Ureter (tissue), 1 donor: Measurements from ENCODE around the gene LRRFIP1. TPM values are rescaled to one million over a fixed set of nuclear protein-coding genes. Genes with fewer than 3 reads are reported as not detected.

Experiments
- DNase-seq: peaks from one replicate; pipeline ENCODE4 v3.0.0-alpha.2; 2020; ENCODE audit warnings: low spot score
- total RNA-seq: library from RNA; stranded (reverse); gene quantifications from one replicate; pipeline ENCODE4 v1.2.4, GENCODE V29; 2023
- donor health status: DM: yes; HTN: yes; CAD: no.

LRRFIP1 gene
- total RNA-seq, 1 donor from 2014 or later = 207 TPM

GRCh38 chr2:237616734-237617586, 10.4 kb upstream of the LRRFIP1 start:
- DNase-seq = no peak

- DNase-seq = no peak
These were observed 9.8 kb upstream of the LRRFIP1 start for GRCh38 chr2:237617587-237617982.

GRCh38 chr2:237618449-237618848, 8.9 kb upstream of the LRRFIP1 start:
- DNase-seq = no peak

GRCh38 chr2:237623428-237624403, 3.7 kb upstream of the LRRFIP1 start:
- no peak for DNase-seq

- DNase-seq = no peak
These were observed 2.8 kb upstream of the LRRFIP1 start for GRCh38 chr2:237624565-237624964.

DNA sequence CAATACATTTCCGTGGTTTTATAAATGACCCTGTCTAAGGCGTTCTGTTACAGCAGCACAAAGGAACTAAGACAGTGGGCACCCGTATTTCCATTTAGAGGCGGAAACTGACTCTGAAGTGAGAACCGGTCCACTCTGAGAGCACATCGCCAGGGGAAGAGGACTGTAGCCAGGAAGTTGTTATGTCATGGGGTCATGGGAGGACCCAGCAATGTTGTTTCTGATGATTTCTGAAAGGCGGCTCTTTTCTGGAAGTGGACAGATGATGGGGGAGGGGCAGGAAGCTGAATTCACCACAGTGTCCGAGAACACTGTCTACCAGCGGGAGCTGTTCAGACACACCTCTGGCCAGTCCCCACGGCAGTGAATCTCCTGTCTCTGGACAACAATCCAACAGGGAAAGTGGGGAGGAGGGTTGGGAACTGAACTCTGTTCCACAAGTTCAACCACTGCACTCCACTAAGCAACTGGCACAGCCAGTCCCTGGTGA, 2.1 kb upstream of the LRRFIP1 start:
- DNase-seq = no peak

GRCh38 chr2:237625777-237626176, 1.6 kb upstream of the LRRFIP1 start:
- no peak for DNase-seq

DNA sequence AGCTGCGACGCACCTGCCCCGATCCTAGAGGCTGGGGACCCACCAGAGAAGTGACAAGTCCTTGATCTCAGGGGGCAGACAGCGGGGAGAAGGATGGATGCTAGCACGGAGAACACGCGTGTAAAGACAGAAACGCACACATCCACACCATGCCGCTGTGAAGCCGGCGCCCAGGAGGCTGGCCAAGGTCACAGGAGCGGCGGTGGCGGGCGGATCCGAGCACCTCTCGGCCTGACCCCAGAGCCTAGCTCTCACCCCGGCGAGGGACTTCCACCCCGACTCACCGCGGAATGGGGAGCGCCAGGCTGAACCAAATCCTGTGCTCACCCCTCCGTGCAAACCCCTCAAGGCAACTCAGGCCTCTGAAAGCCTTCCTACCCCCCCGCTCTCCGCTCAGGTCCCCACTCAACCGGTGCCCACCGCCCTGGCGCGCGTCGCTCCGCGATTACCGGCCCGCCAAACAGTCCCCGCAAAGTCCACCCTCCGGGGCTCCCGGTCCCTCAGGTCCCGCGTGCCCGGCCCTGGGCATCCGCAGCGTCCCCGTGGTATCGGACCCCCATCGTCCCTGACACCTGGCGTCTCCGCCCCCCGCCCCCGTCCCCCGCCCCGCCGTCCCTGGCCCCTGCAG, 460 bp upstream of the LRRFIP1 start:
- no peak for DNase-seq

DNA sequence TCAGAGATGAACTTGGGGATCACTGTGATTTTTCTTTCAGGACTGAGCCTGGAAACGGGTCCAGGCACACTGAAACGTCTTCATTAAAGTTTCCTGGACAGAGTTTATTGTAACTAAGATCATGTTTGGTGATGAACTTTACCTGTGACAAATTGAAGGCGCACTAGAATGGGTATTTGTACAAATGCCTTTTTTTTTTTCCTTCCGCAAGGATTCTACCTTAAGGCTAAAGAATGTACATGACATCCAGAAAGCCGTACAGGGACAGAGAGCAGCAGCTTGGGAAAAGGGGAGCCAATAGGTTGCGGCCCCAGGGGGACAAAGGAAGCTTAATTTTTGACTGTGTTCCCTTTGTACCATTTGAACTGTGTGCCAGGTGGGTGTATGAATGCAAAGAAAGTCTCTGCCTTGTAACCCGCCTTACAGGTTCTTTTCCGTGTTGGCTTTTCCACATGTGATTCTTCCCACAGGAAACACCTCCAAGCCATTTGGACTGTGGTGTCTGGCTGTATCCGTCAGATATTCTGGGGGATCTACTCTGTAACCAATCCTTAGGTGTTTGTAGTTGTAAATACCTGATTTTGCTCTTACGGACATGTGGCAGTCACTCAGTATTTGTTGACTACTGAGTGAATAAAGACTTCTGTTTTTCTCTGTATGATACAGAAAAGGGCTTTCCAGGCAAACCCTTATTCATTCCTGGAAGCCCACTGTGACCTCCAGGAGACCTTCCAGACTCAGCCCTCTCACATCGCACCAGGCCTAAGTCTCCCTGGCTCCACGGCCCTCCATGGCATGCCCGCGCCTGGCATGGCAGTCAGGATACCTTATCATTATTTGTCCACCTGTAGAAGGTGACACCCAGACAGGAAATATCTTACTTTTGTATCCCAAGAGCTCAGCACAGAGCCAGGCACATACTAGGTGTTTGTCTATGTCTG, 1.1 kb downstream of the LRRFIP1 start:
- no peak for DNase-seq

GRCh38 chr2:237629188-237629534, 1.8 kb downstream of the LRRFIP1 start:
- DNase-seq = no peak

DNA sequence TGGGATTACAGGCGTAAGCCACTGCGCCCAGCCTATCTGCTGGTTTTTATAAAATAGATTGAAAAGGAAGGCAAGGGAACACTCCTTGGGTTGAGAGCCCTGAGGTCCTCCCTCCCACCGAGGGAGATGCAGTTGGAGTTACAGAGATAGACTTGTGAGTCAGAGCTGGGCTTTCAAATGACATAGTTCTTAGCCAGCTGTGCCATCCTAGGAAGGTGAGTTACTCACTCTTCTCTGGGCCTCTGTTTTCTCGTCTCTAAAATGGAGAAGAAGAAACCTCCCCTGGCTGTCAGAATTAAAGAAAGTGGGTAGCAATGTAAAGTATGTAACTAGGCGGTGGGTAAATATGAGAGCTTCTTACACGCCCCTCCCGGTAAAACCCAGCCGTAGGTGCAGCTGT, 2.4 kb downstream of the LRRFIP1 start:
- DNase-seq = no peak

GRCh38 chr2:237630216-237631000, 3.0 kb downstream of the LRRFIP1 start:
- DNase-seq = no peak

DNA sequence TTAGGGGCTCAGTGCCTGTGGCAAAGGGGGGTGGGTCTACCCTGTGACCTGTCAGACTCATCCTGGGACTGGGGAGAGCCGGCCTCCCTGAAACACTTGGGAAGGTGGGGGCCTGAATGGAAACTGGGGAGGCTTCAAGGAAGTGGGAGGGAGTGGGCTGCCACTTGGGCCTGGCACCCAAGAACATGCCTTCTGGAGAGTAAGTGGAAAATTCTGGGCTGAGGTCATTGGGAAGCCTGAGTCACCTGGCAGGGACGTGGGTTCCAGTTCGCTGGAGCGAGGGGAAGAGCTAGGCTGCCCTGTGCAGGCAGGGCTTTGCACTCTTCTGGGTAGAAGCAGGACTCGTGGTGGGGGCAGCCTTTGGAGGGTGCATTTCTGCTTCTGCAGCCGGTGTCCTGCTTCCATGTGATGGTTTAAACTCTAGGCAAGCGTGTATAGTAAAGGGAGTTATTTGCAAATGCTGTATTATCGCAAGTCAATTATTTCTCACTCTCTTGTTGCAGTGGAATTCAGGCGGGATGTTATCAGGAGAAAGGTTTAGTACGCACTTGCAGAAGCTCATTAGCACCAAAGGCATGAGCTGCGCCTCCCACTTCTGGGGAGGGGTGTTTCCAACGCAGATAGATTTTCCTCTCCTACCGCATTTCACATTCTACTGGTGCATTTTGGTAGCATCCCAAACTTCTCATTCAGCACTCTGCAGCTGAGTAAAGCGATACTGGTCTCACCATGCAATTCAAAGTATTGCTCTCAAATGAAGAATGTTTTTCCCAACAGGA, 3.8 kb downstream of the LRRFIP1 start:
- no peak for DNase-seq

GRCh38 chr2:237631801-237632585, 4.6 kb downstream of the LRRFIP1 start:
- DNase-seq = no peak

- DNase-seq = no peak
These were observed 5.7 kb downstream of the LRRFIP1 start for GRCh38 chr2:237633061-237633561.

DNA sequence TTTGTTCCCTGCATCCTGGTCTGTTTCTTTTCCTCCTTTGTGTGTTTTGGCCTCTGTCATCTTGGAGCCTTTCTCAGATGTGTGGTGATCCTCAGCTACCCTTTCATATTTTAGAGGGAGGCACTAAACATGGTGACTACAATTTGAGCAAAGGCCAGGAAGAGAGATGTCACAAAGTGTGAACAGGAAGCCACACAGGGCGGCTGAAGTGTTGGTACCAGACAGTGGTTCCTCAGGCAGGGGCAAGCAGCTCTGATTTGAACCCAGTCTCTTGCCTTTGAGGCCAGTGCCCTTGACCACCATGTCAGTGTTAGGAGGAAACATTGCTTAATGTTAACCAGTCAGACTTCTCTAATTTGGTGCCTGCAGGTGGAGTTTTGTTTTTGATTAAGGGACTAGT, 9.2 kb downstream of the LRRFIP1 start:
- no peak for DNase-seq

DNA sequence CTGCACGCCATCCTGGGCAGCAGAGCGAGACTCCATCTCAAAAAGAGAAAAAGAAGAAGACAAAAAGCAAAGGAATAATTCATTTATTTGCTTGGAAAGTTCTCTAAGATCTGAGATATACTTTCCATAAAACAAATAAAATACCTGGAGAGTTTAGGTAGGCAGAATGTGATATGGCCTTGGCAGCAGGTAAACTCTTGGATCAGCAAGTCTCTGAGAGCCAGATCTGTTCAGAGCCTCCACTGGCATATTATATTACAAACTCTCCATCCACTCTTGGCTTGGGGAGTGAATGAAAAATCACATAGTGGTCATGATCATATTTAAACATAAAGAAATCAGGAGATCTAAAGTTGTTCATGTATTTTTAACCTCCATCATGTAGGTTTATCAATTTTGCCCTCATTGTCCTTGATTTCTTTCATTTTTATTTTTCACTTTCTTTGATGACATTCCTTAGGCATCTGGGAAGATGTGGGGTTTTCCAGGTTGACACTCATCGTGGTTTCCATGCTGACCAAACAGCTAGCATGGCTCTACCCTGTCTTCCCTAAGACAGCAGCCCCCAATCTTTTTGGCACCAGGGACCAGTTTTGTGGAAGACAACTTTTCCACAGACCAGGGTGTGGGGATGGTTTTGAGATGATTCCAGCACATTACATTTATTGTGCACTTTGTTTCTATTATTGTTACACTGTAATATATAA, 10.2 kb downstream of the LRRFIP1 start:
- DNase-seq = no peak

DNA sequence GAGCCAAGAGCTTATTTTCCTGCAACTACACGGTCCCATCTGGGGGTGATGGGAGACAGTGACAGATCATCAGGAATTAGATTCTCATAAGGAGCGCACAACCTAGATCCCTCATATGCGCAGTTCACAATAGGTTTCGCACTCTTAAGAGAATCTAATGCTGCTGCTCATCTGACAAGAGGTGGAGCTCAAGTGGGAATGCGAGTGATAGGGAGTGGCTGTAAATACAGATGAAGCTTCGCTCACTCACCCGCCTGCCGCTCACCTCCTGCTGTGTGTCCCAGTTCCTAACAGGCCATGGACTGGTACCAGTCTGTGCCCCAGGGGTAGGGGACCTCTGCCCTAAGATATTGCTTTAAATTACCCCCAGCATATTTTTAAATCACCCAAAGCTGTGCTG, 10.8 kb downstream of the LRRFIP1 start:
- DNase-seq = no peak
